K562 (cell line): ENCODE results near the gene RFNG.

ENCODE experiments used
- CBFB ChIP-seq: sonication (generic); formaldehyde crosslinking; IDR thresholded peaks from 2 replicates; pipeline ENCODE4 v1.4.0; 2020; ENCODE audit warnings: mild to moderate bottlenecking, missing genetic modification reagents
- ELF4 ChIP-seq: fragments of 450-650 bp; formaldehyde crosslinking; IDR thresholded peaks from 2 replicates; pipeline ENCODE4 v1.4.0; 2022; ENCODE audit warnings: missing genetic modification characterization
- FOS ChIP-seq: IDR thresholded peaks from 3 replicates; pipeline ENCODE4 v1.6.1; 2011; ENCODE audit not compliant: insufficient read length; ENCODE audit errors: extremely low read depth
- HEY1 ChIP-seq: fragments of 250-450 bp; sonication (Bioruptor Pico); IDR thresholded peaks from 2 replicates; pipeline ENCODE4 v1.5.0; 2020; ENCODE audit warnings: mild to moderate bottlenecking, moderate library complexity, borderline replicate concordance
- SMC3 ChIP-seq: conservative IDR thresholded peaks from 2 replicates; pipeline ENCODE4 v1.6.1; 2011; ENCODE audit warnings: low read depth, low read length, improper control_type of control experiment; ENCODE audit not compliant: insufficient read depth
- TF ChIP-seq, protein P1 (sequence below): sonication (generic); formaldehyde crosslinking; IDR thresholded peaks from 2 replicates; pipeline ENCODE4 v1.8.0; 2023; ENCODE audit warnings: mild to moderate bottlenecking, missing genetic modification reagents
- TF ChIP-seq, protein P2 (sequence below), 3 experiments: IDR thresholded peaks in 2 of 3; conservative IDR thresholded peaks in 1 of 3; 2 replicates each; pipeline ENCODE4 v1.5.1; 2011 to 2012; ENCODE audit warnings: low read length in 3 of 3, mild to moderate bottlenecking in 3 of 3, control low read depth in 2 of 3, improper control_type of control experiment in 1 of 3, inconsistent platforms in 1 of 3, low read depth in 1 of 3, mixed read lengths in 1 of 3, moderate library complexity in 1 of 3; ENCODE audit not compliant: insufficient read depth in 2 of 3
- TF ChIP-seq, protein P3 (sequence below): sonication (generic); formaldehyde crosslinking; IDR thresholded peaks from 2 replicates; pipeline ENCODE4 v1.8.1; 2022; ENCODE audit warnings: missing genetic modification reagents

DNA sequence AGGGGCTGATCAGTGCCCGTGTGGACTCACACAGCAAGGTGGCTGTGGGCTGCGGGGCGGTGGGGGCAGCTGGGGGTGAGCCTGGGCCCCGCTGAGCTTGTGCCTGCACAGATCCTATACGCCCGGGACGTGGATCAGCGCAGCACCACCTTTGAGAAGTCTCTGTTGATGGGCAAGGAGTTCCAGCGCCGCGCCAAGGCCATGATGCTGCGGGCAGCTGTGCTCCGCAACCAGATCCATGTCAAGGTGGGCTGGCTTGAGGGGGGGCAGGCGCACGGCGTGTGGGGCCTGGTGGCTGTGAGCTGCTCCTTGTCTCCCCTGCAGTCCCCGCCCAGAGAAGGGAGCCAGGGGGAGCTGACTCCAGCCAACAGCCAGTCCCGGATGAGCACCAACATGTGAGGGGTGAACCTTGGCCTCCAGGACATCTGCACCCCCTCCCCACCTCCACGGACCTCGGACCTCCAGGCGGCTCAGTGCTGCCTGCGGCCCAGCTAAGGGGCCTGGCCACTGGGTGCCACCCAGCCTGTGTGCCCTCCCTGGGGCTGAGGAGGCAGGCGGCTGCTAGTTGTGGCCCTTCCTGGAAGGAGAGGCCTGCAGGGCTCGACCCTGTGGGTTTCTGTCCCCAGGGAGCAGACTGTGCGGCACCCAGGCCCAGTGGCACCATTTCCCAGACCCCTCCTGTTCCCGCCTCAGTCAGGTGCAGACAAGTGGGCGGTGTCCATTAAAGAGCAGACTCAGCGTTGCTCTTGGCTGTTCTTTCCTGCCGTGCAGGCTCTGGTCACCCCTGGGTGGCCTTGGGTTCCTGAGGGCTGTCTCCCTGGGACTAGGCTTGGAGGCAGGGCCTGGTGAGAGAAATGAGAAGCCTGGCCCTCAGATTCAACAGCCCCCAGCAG is 5.4 kb upstream of the RFNG start:
- no peak for TF ChIP-seq ELF4 (CRISPR knock-in tag)
- TF ChIP-seq CBFB (CRISPR knock-in tag), result no peak
- TF ChIP-seq HEY1, result no peak
- TF ChIP-seq SMC3, result no peak
- TF ChIP-seq, protein P1, sequence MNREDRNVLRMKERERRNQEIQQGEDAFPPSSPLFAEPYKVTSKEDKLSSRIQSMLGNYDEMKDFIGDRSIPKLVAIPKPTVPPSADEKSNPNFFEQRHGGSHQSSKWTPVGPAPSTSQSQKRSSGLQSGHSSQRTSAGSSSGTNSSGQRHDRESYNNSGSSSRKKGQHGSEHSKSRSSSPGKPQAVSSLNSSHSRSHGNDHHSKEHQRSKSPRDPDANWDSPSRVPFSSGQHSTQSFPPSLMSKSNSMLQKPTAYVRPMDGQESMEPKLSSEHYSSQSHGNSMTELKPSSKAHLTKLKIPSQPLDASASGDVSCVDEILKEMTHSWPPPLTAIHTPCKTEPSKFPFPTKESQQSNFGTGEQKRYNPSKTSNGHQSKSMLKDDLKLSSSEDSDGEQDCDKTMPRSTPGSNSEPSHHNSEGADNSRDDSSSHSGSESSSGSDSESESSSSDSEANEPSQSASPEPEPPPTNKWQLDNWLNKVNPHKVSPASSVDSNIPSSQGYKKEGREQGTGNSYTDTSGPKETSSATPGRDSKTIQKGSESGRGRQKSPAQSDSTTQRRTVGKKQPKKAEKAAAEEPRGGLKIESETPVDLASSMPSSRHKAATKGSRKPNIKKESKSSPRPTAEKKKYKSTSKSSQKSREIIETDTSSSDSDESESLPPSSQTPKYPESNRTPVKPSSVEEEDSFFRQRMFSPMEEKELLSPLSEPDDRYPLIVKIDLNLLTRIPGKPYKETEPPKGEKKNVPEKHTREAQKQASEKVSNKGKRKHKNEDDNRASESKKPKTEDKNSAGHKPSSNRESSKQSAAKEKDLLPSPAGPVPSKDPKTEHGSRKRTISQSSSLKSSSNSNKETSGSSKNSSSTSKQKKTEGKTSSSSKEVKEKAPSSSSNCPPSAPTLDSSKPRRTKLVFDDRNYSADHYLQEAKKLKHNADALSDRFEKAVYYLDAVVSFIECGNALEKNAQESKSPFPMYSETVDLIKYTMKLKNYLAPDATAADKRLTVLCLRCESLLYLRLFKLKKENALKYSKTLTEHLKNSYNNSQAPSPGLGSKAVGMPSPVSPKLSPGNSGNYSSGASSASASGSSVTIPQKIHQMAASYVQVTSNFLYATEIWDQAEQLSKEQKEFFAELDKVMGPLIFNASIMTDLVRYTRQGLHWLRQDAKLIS (CRISPR knock-in tag), result no peak
- TF ChIP-seq FOS, result no peak
- TF ChIP-seq, protein P2, sequence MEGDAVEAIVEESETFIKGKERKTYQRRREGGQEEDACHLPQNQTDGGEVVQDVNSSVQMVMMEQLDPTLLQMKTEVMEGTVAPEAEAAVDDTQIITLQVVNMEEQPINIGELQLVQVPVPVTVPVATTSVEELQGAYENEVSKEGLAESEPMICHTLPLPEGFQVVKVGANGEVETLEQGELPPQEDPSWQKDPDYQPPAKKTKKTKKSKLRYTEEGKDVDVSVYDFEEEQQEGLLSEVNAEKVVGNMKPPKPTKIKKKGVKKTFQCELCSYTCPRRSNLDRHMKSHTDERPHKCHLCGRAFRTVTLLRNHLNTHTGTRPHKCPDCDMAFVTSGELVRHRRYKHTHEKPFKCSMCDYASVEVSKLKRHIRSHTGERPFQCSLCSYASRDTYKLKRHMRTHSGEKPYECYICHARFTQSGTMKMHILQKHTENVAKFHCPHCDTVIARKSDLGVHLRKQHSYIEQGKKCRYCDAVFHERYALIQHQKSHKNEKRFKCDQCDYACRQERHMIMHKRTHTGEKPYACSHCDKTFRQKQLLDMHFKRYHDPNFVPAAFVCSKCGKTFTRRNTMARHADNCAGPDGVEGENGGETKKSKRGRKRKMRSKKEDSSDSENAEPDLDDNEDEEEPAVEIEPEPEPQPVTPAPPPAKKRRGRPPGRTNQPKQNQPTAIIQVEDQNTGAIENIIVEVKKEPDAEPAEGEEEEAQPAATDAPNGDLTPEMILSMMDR (IDR thresholded peaks at IDR 0.05 in 2 of 3, conservative IDR thresholded peaks at IDR 0.05 in 1 of 3; ENCODE audit: insufficient read depth in 2 of 3, low read depth in 1 of 3, low read length in 3 of 3), result no peak
- TF ChIP-seq, protein P3, sequence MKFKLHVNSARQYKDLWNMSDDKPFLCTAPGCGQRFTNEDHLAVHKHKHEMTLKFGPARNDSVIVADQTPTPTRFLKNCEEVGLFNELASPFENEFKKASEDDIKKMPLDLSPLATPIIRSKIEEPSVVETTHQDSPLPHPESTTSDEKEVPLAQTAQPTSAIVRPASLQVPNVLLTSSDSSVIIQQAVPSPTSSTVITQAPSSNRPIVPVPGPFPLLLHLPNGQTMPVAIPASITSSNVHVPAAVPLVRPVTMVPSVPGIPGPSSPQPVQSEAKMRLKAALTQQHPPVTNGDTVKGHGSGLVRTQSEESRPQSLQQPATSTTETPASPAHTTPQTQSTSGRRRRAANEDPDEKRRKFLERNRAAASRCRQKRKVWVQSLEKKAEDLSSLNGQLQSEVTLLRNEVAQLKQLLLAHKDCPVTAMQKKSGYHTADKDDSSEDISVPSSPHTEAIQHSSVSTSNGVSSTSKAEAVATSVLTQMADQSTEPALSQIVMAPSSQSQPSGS (CRISPR knock-in tag), result no peak
